ENCODE data around the gene ZBTB7C.

Gene ZBTB7C

DNA sequence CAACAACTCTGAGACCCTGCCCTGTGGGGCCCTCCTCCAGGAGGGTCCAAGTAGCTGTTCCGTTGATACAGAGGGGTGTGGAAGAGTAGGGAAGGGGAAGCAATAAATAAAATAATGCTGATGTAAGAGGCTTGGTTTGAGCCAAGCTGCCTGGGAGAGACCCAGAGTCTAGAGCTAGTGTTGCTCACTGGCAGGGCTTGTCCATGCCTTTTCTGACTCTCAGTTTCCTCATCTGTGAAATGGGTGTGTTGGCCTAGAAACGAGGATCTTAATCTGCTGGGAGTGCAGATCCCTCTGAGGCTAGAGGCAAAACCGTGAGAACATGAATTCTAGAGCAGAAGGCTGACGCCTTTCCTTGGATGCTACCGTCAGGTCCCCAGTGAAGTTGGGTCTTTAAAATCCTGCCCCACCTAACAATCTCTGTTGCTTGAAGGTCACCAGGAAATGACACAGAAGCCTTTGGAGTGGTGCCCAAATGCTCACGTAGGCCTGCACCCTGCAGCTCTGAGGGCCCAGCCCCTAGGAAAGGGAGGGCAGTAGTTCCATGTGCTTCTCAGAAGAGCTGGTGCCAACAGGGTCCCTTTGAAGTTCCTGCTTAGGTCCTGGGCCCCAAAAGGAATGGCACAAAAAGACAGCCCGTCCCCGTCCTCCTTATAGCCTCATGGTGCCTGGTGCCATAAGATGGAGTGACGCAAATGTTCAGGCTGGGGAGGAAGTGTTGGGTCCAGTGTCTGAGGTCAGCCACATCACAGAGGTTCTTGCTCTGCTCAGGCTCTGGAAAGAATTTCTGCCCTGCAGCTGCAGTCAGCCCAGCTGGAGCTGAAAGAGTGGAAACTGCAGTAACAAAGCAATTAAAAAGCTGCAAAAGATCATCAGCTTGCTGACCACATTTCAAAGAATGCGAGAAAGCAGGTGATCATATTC lies 405.5 kb downstream of the ZBTB7C start:
- Histone ChIP-seq H3K36me3 (ENCODE audit: control insufficient read depth, insufficient read depth, low read length) (no peaks in the 10 kb centered on the region), H3K27ac (ENCODE audit: low read length) (no peak overlapping the region), H3K4me1 (ENCODE audit: control insufficient read depth, insufficient read depth, low read length) (peaks cover 3% of the 10 kb centered on the region), H3K4me3 (ENCODE audit: low read length) (no peak overlapping the region), H3K9me3 (ENCODE audit: control insufficient read depth, insufficient read depth, low read length) (no peaks in the 10 kb centered on the region), H3K27me3 (ENCODE audit: control insufficient read depth, insufficient read depth, low read length) (no peaks in the 10 kb centered on the region)
- no peak for DNase-seq (ENCODE audit: low read depth, low spot score)
- no CpG with 5 or more reads among the region's 10 CpGs for WGBS (ENCODE audit: insufficient coverage, insufficient read length)

GRCh38 chr18:48002933-48003365 lies 406.2 kb downstream of the ZBTB7C start:
- Histone ChIP-seq H3K9me3 (ENCODE audit: control insufficient read depth, insufficient read depth, low read length) (no peaks in the 10 kb centered on the region), H3K27me3 (ENCODE audit: control insufficient read depth, insufficient read depth, low read length) (no peaks in the 10 kb centered on the region), H3K36me3 (ENCODE audit: control insufficient read depth, insufficient read depth, low read length) (no peaks in the 10 kb centered on the region), H3K4me3 (ENCODE audit: low read length) (no peak overlapping the region), H3K27ac (ENCODE audit: low read length) (no peak overlapping the region), H3K4me1 (ENCODE audit: control insufficient read depth, insufficient read depth, low read length) (peaks cover 3% of the 10 kb centered on the region; the same call in 1 of the 2 replicates)
- no CpG with 5 or more reads among the region's 5 CpGs for WGBS (ENCODE audit: insufficient coverage, insufficient read length)
- DNase-seq (ENCODE audit: low read depth, low spot score), result no peak

- no peaks in the 10 kb centered on the region for H3K4me1 ChIP-seq (ENCODE audit: control insufficient read depth, insufficient read depth, low read length)
- no peaks in the 10 kb centered on the region for H3K9me3 ChIP-seq (ENCODE audit: control insufficient read depth, insufficient read depth, low read length)
Observed at GRCh38 chr18:48000701-48001100, 408.5 kb downstream of the ZBTB7C start.

GRCh38 chr18:47999801-48000248 lies 409.4 kb downstream of the ZBTB7C start:
- DNase-seq (ENCODE audit: low read depth, low spot score), result no peak
- H3K9me3 ChIP-seq (ENCODE audit: control insufficient read depth, insufficient read depth, low read length), result no peaks in the 10 kb centered on the region
- no peak overlapping the region for H3K4me3 ChIP-seq (ENCODE audit: low read length)
- no peaks in the 10 kb centered on the region for H3K36me3 ChIP-seq (ENCODE audit: control insufficient read depth, insufficient read depth, low read length)
- H3K27me3 ChIP-seq (ENCODE audit: control insufficient read depth, insufficient read depth, low read length), result no peaks in the 10 kb centered on the region
- WGBS (ENCODE audit: insufficient coverage, insufficient read length), result no CpG with 5 or more reads among the region's 4 CpGs
- H3K4me1 ChIP-seq (ENCODE audit: control insufficient read depth, insufficient read depth, low read length), result no peaks in the 10 kb centered on the region
- no peak overlapping the region for H3K27ac ChIP-seq (ENCODE audit: low read length)

More at GRCh38 chr18:48000701-48001100, 408.5 kb downstream of the ZBTB7C start:
- no peak overlapping the region for H3K27ac ChIP-seq (ENCODE audit: low read length)
- WGBS (ENCODE audit: insufficient coverage, insufficient read length), result no CpG with 5 or more reads among the region's 4 CpGs
- H3K36me3 ChIP-seq (ENCODE audit: control insufficient read depth, insufficient read depth, low read length), result no peaks in the 10 kb centered on the region
- H3K4me3 ChIP-seq (ENCODE audit: low read length), result no peak overlapping the region
- no peaks in the 10 kb centered on the region for H3K27me3 ChIP-seq (ENCODE audit: control insufficient read depth, insufficient read depth, low read length)
- no peak for DNase-seq (ENCODE audit: low read depth, low spot score)

DNA sequence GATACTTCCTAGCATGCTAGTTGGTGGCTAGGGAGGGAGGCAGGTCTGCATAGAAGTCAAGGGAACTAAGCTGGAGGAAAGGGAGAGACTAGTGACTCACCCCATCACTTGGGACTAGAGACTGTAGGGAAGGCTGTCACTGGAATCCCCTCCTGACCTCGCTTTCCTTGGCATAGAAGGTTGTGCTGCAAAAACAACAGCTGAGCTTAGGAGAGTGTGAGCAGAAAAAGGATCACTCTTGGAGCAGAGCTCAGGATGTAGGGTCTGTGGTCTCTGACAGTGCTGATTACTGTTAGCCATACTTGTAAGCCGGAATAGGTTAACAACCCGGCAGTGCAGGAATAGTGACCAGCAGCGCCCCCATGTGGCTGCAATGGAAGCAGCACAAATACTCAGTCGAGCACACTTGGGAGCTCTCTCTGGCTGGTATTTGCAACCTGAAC lies 411.8 kb downstream of the ZBTB7C start:
- Histone ChIP-seq H3K27me3 (ENCODE audit: control insufficient read depth, insufficient read depth, low read length) (no peaks in the 10 kb centered on the region), H3K9me3 (ENCODE audit: control insufficient read depth, insufficient read depth, low read length) (no peaks in the 10 kb centered on the region), H3K36me3 (ENCODE audit: control insufficient read depth, insufficient read depth, low read length) (no peaks in the 10 kb centered on the region), H3K27ac (ENCODE audit: low read length) (no peak overlapping the region), H3K4me1 (ENCODE audit: control insufficient read depth, insufficient read depth, low read length) (0 out of 2 replicates have a peak, but pooled peaks cover 1% of the 10 kb centered on the region), H3K4me3 (ENCODE audit: low read length) (no peak overlapping the region)
- DNase-seq (ENCODE audit: low read depth, low spot score), result peak; percentile 68
- WGBS (ENCODE audit: insufficient coverage, insufficient read length), result no CpG with 5 or more reads among the region's 5 CpGs

GRCh38 chr18:47996091-47996541 lies 413.1 kb downstream of the ZBTB7C start:
- no peak overlapping the region for H3K27ac ChIP-seq (ENCODE audit: low read length)
- H3K36me3 ChIP-seq (ENCODE audit: control insufficient read depth, insufficient read depth, low read length), result no peaks in the 10 kb centered on the region
- no peak overlapping the region for H3K4me3 ChIP-seq (ENCODE audit: low read length)
- no CpG with 5 or more reads among the region's 3 CpGs for WGBS (ENCODE audit: insufficient coverage, insufficient read length)
- H3K27me3 ChIP-seq (ENCODE audit: control insufficient read depth, insufficient read depth, low read length), result no peaks in the 10 kb centered on the region
- no peaks in the 10 kb centered on the region for H3K9me3 ChIP-seq (ENCODE audit: control insufficient read depth, insufficient read depth, low read length)
- no peak for DNase-seq (ENCODE audit: low read depth, low spot score)
- H3K4me1 ChIP-seq (ENCODE audit: control insufficient read depth, insufficient read depth, low read length), result 0 out of 2 replicates have a peak, but pooled peaks cover 1% of the 10 kb centered on the region

GRCh38 chr18:47995654-47996053 lies 413.5 kb downstream of the ZBTB7C start:
- Histone ChIP-seq H3K27me3 (ENCODE audit: control insufficient read depth, insufficient read depth, low read length) (no peaks in the 10 kb centered on the region), H3K4me1 (ENCODE audit: control insufficient read depth, insufficient read depth, low read length) (0 out of 2 replicates have a peak, but pooled peaks cover 1% of the 10 kb centered on the region), H3K27ac (ENCODE audit: low read length) (no peak overlapping the region), H3K4me3 (ENCODE audit: low read length) (no peak overlapping the region), H3K9me3 (ENCODE audit: control insufficient read depth, insufficient read depth, low read length) (no peaks in the 10 kb centered on the region), H3K36me3 (ENCODE audit: control insufficient read depth, insufficient read depth, low read length) (no peaks in the 10 kb centered on the region)
- DNase-seq (ENCODE audit: low read depth, low spot score), result no peak
- no CpG with 5 or more reads among the region's 3 CpGs for WGBS (ENCODE audit: insufficient coverage, insufficient read length)

DNA sequence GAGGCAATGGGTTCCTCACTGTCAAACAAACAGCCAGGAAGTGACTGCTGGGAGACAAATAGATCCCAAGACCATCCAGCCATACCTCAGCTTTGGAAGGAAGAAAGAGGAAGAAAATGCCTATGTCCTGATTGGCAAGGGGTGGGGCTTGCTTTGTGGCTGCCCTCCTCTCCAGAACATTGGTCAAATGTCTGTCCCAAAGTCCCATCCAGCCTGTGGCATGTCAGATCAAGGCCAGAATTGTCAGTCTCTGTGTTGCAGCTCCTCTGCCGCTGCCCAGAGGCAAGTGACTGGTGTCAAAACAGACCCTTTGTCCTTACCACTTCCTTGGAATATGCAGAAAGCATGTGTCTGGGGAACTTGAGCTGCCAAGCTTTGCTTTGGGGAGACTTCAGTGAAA lies 415.8 kb downstream of the ZBTB7C start:
- DNase-seq (ENCODE audit: low read depth, low spot score), result no peak
- H3K4me3 ChIP-seq (ENCODE audit: low read length), result no peak overlapping the region
- no peak overlapping the region for H3K27ac ChIP-seq (ENCODE audit: low read length)
- no peaks in the 10 kb centered on the region for H3K27me3 ChIP-seq (ENCODE audit: control insufficient read depth, insufficient read depth, low read length)
- peaks cover 5% of the 10 kb centered on the region for H3K4me1 ChIP-seq (ENCODE audit: control insufficient read depth, insufficient read depth, low read length)
- no CpG with 5 or more reads among the region's 1 CpG for WGBS (ENCODE audit: insufficient coverage, insufficient read length)
- no peaks in the 10 kb centered on the region for H3K36me3 ChIP-seq (ENCODE audit: control insufficient read depth, insufficient read depth, low read length)
- H3K9me3 ChIP-seq (ENCODE audit: control insufficient read depth, insufficient read depth, low read length), result no peaks in the 10 kb centered on the region

GRCh38 chr18:47992976-47993375 lies 416.2 kb downstream of the ZBTB7C start:
- no peaks in the 10 kb centered on the region for H3K27me3 ChIP-seq (ENCODE audit: control insufficient read depth, insufficient read depth, low read length)
- no peak overlapping the region for H3K27ac ChIP-seq (ENCODE audit: low read length)
- no peak for DNase-seq (ENCODE audit: low read depth, low spot score)
- H3K4me3 ChIP-seq (ENCODE audit: low read length), result no peak overlapping the region
- H3K36me3 ChIP-seq (ENCODE audit: control insufficient read depth, insufficient read depth, low read length), result no peaks in the 10 kb centered on the region
- no CpG with 5 or more reads among the region's 6 CpGs for WGBS (ENCODE audit: insufficient coverage, insufficient read length)
- H3K9me3 ChIP-seq (ENCODE audit: control insufficient read depth, insufficient read depth, low read length), result no peaks in the 10 kb centered on the region
- H3K4me1 ChIP-seq (ENCODE audit: control insufficient read depth, insufficient read depth, low read length), result peaks cover 5% of the 10 kb centered on the region

GRCh38 chr18:47992266-47992665 lies 416.9 kb downstream of the ZBTB7C start:
- no peaks in the 10 kb centered on the region for H3K36me3 ChIP-seq (ENCODE audit: control insufficient read depth, insufficient read depth, low read length)
- no peak for DNase-seq (ENCODE audit: low read depth, low spot score)
- H3K4me3 ChIP-seq (ENCODE audit: low read length), result no peak overlapping the region
- H3K27ac ChIP-seq (ENCODE audit: low read length), result no peak overlapping the region
- WGBS (ENCODE audit: insufficient coverage, insufficient read length), result no CpG with 5 or more reads among the region's 4 CpGs
- H3K27me3 ChIP-seq (ENCODE audit: control insufficient read depth, insufficient read depth, low read length), result no peaks in the 10 kb centered on the region
- peaks cover 5% of the 10 kb centered on the region for H3K4me1 ChIP-seq (ENCODE audit: control insufficient read depth, insufficient read depth, low read length)
- H3K9me3 ChIP-seq (ENCODE audit: control insufficient read depth, insufficient read depth, low read length), result no peaks in the 10 kb centered on the region

Data from iPS DF 6.9 (cell line).